ENCODE data around the gene SOX9. TPM values are rescaled to one million over a fixed set of nuclear protein-coding genes. Genes with fewer than 3 reads are reported as not detected.

SOX9 gene
- total RNA-seq, 1 donor from 2014 or later: 5.1 TPM

DNA sequence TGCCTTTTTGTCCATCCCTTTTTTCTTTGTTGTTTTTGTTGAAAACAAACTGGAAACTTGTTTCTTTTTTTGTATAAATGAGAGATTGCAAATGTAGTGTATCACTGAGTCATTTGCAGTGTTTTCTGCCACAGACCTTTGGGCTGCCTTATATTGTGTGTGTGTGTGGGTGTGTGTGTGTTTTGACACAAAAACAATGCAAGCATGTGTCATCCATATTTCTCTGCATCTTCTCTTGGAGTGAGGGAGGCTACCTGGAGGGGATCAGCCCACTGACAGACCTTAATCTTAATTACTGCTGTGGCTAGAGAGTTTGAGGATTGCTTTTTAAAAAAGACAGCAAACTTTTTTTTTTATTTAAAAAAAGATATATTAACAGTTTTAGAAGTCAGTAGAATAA is 4.9 kb downstream of the SOX9 start:
- Mint-ChIP-seq H3K36me3 (ENCODE audit: low read depth, unreplicated experiment) (peaks cover 11% of the 10 kb centered on the region), H3K27ac (ENCODE audit: unreplicated experiment) (no peak overlapping the region), H3K27me3 (ENCODE audit: unreplicated experiment) (peaks cover 2% of the 10 kb centered on the region), H3K9me3 (ENCODE audit: unreplicated experiment) (no peaks in the 10 kb centered on the region), H3K4me3 (ENCODE audit: unreplicated experiment) (no peak overlapping the region), H3K4me1 (ENCODE audit: unreplicated experiment) (peaks cover 8% of the 10 kb centered on the region)
- no peak for DNase-seq (ENCODE audit: low spot score)
- no peak for TF ChIP-seq CTCF (IDR thresholded peaks at IDR 0.05; ENCODE audit: unreplicated experiment)

DNA sequence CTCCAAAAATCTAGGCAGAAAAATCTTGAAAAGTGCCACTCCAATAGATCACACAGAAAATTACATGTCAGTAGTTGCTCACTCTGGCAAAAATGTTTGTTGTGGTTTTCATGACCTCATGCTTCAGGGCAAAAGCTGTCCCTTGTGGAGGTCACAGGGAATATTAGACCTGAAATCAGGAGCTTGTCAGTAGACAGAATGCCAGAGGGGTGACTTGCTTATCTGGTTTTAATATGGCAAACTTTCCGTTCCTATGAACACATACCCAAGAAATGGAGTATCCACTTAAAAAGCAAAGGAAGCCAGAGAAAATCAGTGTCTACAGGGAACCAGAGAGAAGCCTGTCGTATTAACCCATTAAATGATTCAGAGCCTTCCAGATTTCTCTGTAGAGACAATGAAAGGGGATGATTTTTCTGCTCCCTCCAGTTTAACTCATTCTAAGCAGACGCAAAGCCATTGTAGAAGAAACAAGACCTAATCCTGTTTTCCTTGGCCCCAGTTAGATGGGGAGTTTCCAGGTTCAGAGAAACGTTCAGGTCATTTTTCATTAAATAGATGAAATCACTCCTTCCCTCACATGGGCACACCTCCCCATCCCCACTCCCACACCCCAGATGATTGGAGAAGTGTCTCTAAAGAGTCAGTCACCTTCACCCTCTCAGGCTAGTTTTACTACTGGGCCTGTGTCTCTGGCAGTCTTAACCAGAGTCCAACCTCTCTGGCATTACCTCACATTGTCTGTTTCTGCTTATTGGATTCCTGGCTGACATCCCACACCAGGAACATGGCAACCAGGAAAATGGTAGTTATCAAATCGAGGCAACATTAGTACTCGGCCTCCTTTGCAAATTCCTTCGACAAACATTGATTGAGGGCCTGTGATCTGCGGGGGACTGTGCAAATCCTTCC is 6.0 kb downstream of the SOX9 start:
- Mint-ChIP-seq H3K27me3 (ENCODE audit: unreplicated experiment) (peaks cover 2% of the 10 kb centered on the region), H3K4me3 (ENCODE audit: unreplicated experiment) (no peak overlapping the region), H3K4me1 (ENCODE audit: unreplicated experiment) (peaks cover 8% of the 10 kb centered on the region), H3K36me3 (ENCODE audit: low read depth, unreplicated experiment) (peaks cover 11% of the 10 kb centered on the region), H3K27ac (ENCODE audit: unreplicated experiment) (no peak overlapping the region), H3K9me3 (ENCODE audit: unreplicated experiment) (no peaks in the 10 kb centered on the region)
- DNase-seq (ENCODE audit: low spot score): no peak
- no peak for TF ChIP-seq CTCF (IDR thresholded peaks at IDR 0.05; ENCODE audit: unreplicated experiment)

- Mint-ChIP-seq H3K9me3 (ENCODE audit: unreplicated experiment) (no peaks in the 10 kb centered on the region), H3K4me1 (ENCODE audit: unreplicated experiment) (peaks cover 6% of the 10 kb centered on the region), H3K27me3 (ENCODE audit: unreplicated experiment) (peaks cover 2% of the 10 kb centered on the region), H3K27ac (ENCODE audit: unreplicated experiment) (no peak overlapping the region), H3K36me3 (ENCODE audit: low read depth, unreplicated experiment) (peaks cover 8% of the 10 kb centered on the region), H3K4me3 (ENCODE audit: unreplicated experiment) (no peak overlapping the region)
- no peak for TF ChIP-seq CTCF (IDR thresholded peaks at IDR 0.05; ENCODE audit: unreplicated experiment)
- no peak for DNase-seq (ENCODE audit: low spot score)
Observed at GRCh38 chr17:72128039-72128438, 7.2 kb downstream of the SOX9 start.

DNA sequence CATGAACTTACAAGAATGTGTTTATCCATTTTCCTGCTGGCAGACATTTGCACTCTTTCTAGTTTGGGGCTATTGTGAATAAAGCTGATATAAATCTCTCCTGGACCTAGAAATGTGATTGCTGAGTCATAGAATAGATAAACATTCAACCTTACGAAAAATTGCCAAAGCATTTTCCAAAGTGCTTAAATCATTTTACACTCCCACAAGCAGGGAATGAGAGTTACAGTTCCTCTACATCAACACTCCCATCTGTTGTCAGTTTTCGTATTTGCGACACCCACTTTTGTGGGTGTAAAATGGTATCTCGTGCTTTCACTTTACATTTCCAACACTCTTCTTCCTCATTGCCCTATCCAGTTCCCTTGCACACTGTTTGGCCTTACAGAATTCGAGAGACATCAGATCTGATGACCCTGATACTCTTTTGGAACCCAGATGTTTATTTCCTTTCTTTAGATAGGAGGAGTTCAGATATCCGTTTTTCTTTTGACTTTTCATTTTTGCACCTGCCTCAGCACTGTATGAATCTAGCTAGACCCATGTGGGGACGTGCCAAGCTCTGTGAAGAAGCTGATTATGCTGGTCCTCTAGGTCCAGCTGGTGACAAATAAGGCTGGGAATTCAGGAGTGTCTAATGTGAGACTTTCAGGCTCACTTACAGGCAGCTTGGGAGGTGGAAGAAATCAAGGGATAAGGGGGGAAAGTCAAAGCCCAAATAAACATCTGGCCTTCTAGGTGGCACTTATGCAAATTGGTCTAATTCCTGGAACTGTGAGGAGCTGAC is 14.0 kb downstream of the SOX9 start:
- Mint-ChIP-seq H3K27ac (ENCODE audit: unreplicated experiment) (no peak overlapping the region), H3K27me3 (ENCODE audit: unreplicated experiment) (no peaks in the 10 kb centered on the region), H3K4me3 (ENCODE audit: unreplicated experiment) (no peak overlapping the region), H3K36me3 (ENCODE audit: low read depth, unreplicated experiment) (no peaks in the 10 kb centered on the region), H3K4me1 (ENCODE audit: unreplicated experiment) (no peaks in the 10 kb centered on the region), H3K9me3 (ENCODE audit: unreplicated experiment) (no peaks in the 10 kb centered on the region)
- TF ChIP-seq CTCF (IDR thresholded peaks at IDR 0.05; ENCODE audit: unreplicated experiment): no peak
- DNase-seq (ENCODE audit: low spot score): no peak
